ENCODE measurements around the gene TCIRG1.
A peak's percentile ranks its signal among the peaks of the same experiment; 100 is the strongest.

DNA sequence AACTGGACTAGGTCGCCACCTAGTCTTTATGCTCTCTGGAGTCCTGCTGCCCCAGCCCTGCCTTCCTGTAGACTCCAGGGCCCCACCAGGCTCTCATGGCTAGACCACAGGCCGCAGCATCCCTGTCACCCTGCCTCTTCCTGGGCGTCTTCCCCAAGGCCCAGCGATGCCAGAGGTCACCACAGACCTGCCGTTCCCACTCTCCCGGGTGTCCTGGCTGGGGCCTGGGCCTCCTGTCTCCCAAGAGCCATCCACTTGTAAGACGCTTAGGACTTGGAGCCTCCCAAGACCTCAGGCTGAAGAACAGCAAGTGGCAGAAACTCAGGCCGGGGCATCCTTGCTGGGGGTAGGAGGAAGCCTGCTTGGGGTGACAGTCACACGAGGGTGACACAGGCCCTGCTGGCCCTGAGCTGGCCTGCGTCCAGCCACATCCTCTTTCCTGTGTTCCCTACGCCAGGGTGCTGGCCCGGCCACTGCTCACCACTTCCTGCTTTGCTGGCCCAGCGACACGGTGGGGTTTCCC lies 2.0 kb upstream of the TCIRG1 start:
- TF ChIP-seq, protein P1, sequence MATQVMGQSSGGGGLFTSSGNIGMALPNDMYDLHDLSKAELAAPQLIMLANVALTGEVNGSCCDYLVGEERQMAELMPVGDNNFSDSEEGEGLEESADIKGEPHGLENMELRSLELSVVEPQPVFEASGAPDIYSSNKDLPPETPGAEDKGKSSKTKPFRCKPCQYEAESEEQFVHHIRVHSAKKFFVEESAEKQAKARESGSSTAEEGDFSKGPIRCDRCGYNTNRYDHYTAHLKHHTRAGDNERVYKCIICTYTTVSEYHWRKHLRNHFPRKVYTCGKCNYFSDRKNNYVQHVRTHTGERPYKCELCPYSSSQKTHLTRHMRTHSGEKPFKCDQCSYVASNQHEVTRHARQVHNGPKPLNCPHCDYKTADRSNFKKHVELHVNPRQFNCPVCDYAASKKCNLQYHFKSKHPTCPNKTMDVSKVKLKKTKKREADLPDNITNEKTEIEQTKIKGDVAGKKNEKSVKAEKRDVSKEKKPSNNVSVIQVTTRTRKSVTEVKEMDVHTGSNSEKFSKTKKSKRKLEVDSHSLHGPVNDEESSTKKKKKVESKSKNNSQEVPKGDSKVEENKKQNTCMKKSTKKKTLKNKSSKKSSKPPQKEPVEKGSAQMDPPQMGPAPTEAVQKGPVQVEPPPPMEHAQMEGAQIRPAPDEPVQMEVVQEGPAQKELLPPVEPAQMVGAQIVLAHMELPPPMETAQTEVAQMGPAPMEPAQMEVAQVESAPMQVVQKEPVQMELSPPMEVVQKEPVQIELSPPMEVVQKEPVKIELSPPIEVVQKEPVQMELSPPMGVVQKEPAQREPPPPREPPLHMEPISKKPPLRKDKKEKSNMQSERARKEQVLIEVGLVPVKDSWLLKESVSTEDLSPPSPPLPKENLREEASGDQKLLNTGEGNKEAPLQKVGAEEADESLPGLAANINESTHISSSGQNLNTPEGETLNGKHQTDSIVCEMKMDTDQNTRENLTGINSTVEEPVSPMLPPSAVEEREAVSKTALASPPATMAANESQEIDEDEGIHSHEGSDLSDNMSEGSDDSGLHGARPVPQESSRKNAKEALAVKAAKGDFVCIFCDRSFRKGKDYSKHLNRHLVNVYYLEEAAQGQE (IDR thresholded peaks at IDR 0.05; ENCODE audit: insufficient replicate concordance, low read depth): no peak
- TF ChIP-seq, protein P2, sequence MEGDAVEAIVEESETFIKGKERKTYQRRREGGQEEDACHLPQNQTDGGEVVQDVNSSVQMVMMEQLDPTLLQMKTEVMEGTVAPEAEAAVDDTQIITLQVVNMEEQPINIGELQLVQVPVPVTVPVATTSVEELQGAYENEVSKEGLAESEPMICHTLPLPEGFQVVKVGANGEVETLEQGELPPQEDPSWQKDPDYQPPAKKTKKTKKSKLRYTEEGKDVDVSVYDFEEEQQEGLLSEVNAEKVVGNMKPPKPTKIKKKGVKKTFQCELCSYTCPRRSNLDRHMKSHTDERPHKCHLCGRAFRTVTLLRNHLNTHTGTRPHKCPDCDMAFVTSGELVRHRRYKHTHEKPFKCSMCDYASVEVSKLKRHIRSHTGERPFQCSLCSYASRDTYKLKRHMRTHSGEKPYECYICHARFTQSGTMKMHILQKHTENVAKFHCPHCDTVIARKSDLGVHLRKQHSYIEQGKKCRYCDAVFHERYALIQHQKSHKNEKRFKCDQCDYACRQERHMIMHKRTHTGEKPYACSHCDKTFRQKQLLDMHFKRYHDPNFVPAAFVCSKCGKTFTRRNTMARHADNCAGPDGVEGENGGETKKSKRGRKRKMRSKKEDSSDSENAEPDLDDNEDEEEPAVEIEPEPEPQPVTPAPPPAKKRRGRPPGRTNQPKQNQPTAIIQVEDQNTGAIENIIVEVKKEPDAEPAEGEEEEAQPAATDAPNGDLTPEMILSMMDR (IDR thresholded peaks at IDR 0.05; ENCODE audit: insufficient read depth, low read length): no peak
- peak; percentile 87 for TF ChIP-seq SPI1 (IDR thresholded peaks at IDR 0.05; ENCODE audit: borderline replicate concordance, low read depth)

All from HL-60 (cell line).